HEK293 (cell line): ENCODE data around the gene PILRA.

Source experiments
- YY1 ChIP-seq: fragments of 450-650 bp; formaldehyde crosslinking; IDR thresholded peaks from 2 replicates; pipeline ENCODE4 v1.5.1; 2018; ENCODE audit warnings: missing biosample characterization, missing genetic modification characterization
- ZBTB7A ChIP-seq: fragments of 450-650 bp; formaldehyde crosslinking; IDR thresholded peaks from 2 replicates; pipeline ENCODE4 v1.5.1; 2016; ENCODE audit warnings: low read depth, missing biosample characterization, missing genetic modification characterization
- ZNF121 ChIP-seq: fragments of 450-650 bp; formaldehyde crosslinking; IDR thresholded peaks from 2 replicates; pipeline ENCODE4 v1.5.1; 2016; ENCODE audit warnings: missing biosample characterization, missing genetic modification characterization
- ZNF140 ChIP-seq: fragments of 450-650 bp; formaldehyde crosslinking; IDR thresholded peaks from 2 replicates; pipeline ENCODE4 v1.5.1; 2016; ENCODE audit warnings: missing biosample characterization, missing genetic modification characterization
- ZNF157 ChIP-seq: fragments of 450-650 bp; formaldehyde crosslinking; IDR thresholded peaks from 2 replicates; pipeline ENCODE4 v1.5.1; 2016; ENCODE audit warnings: missing biosample characterization, missing genetic modification characterization
- ZNF558 ChIP-seq: fragments of 450-650 bp; formaldehyde crosslinking; IDR thresholded peaks from 2 replicates; pipeline ENCODE4 v1.5.1; 2016; ENCODE audit warnings: missing biosample characterization, missing genetic modification characterization
- ZNF560 ChIP-seq: fragments of 450-650 bp; formaldehyde crosslinking; IDR thresholded peaks from 2 replicates; pipeline ENCODE4 v1.5.1; 2017; ENCODE audit warnings: missing biosample characterization, missing genetic modification characterization, borderline replicate concordance
- ZNF747 ChIP-seq: fragments of 450-650 bp; formaldehyde crosslinking; IDR thresholded peaks from 2 replicates; pipeline ENCODE4 v1.5.1; 2016; ENCODE audit warnings: missing biosample characterization, missing genetic modification characterization
- ZNF791 ChIP-seq: fragments of 450-650 bp; formaldehyde crosslinking; IDR thresholded peaks from 2 replicates; pipeline ENCODE4 v1.5.1; 2016; ENCODE audit warnings: missing biosample characterization, missing genetic modification characterization
- TF ChIP-seq, protein P1 (sequence below): fragments of 450-650 bp; formaldehyde crosslinking; IDR thresholded peaks from 2 replicates; pipeline ENCODE4 v1.5.1; 2016; ENCODE audit warnings: missing biosample characterization, missing genetic modification characterization, low read depth
- TF ChIP-seq, protein P2 (sequence below): fragments of 450-650 bp; formaldehyde crosslinking; IDR thresholded peaks from 2 replicates; pipeline ENCODE4 v1.5.1; 2016; ENCODE audit warnings: missing biosample characterization, missing genetic modification characterization

DNA sequence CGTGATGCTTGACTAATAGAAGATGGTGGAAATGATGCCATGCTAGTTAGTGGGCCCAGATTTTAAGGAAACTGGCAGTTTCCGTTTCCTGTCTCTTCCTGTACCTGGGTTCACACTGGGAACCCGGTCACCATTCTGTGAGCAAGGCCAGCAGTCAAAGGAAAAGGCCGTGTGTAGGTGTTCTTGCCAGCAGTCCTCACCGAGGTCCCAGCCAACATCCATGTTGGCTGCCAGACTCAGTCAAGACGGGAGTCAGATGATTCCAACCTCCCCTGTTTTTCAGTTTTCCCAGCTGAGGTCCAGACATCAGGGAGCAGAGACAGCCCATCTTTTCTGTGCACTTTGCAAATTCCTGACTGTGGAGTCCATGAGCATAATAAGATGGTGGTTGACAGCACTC lies 30.5 kb upstream of the PILRA start:
- TF ChIP-seq ZNF558 (tag by site-specific recombination): no peak
- TF ChIP-seq ZNF140: no peak
- no peak for TF ChIP-seq ZNF121
- TF ChIP-seq, protein P1, sequence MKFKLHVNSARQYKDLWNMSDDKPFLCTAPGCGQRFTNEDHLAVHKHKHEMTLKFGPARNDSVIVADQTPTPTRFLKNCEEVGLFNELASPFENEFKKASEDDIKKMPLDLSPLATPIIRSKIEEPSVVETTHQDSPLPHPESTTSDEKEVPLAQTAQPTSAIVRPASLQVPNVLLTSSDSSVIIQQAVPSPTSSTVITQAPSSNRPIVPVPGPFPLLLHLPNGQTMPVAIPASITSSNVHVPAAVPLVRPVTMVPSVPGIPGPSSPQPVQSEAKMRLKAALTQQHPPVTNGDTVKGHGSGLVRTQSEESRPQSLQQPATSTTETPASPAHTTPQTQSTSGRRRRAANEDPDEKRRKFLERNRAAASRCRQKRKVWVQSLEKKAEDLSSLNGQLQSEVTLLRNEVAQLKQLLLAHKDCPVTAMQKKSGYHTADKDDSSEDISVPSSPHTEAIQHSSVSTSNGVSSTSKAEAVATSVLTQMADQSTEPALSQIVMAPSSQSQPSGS (tag by site-specific recombination): no peak
- TF ChIP-seq ZNF157 (tag by site-specific recombination): no peak
- TF ChIP-seq, protein P2, sequence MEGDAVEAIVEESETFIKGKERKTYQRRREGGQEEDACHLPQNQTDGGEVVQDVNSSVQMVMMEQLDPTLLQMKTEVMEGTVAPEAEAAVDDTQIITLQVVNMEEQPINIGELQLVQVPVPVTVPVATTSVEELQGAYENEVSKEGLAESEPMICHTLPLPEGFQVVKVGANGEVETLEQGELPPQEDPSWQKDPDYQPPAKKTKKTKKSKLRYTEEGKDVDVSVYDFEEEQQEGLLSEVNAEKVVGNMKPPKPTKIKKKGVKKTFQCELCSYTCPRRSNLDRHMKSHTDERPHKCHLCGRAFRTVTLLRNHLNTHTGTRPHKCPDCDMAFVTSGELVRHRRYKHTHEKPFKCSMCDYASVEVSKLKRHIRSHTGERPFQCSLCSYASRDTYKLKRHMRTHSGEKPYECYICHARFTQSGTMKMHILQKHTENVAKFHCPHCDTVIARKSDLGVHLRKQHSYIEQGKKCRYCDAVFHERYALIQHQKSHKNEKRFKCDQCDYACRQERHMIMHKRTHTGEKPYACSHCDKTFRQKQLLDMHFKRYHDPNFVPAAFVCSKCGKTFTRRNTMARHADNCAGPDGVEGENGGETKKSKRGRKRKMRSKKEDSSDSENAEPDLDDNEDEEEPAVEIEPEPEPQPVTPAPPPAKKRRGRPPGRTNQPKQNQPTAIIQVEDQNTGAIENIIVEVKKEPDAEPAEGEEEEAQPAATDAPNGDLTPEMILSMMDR (tag by site-specific recombination): no peak
- TF ChIP-seq YY1 (tag by site-specific recombination): no peak
- TF ChIP-seq ZNF747 (tag by site-specific recombination): no peak
- no peak for TF ChIP-seq ZNF791 (tag by site-specific recombination)
- TF ChIP-seq ZBTB7A: no peak
- no peak for TF ChIP-seq ZNF560 (tag by site-specific recombination)
